Osteoblast (primary cell): ENCODE measurements around the gene MTFR1L. TPM values are rescaled to one million over a fixed set of nuclear protein-coding genes. Genes with fewer than 3 reads are reported as not detected.
"Not testable (repeated sequence)": the region's sequence is repeated elsewhere in the genome, so short reads cannot be mapped to it uniquely, and the experiment has no call there.

Experiments used
- DNase-seq: peaks from one replicate; pipeline ENCODE4 v3.0.0; 2011; ENCODE audit warnings: low spot score, mixed read lengths; ENCODE audit not compliant: insufficient read length; ENCODE audit errors: missing footprints
- H2AFZ ChIP-seq: 2 replicates; pipeline ENCODE4 v1.6.0; 2011; ENCODE audit warnings: mild to moderate bottlenecking, low read length
- H3K27ac ChIP-seq: 2 replicates; pipeline ENCODE4 v1.5.1; 2011; ENCODE audit warnings: mild to moderate bottlenecking, low read depth, low read length, moderate library complexity
- H3K27me3 ChIP-seq: 2 replicates; pipeline ENCODE4 v1.6.0; 2012; ENCODE audit warnings: mild to moderate bottlenecking, control low read depth, inconsistent platforms, low read length, moderate library complexity; ENCODE audit not compliant: insufficient read depth
- H3K36me3 ChIP-seq: 2 replicates; pipeline ENCODE4 v1.5.1; 2011; ENCODE audit warnings: mild to moderate bottlenecking, low read length, control low read depth, moderate library complexity; ENCODE audit not compliant: insufficient read depth
- H3K4me1 ChIP-seq: 2 replicates; pipeline ENCODE4 v1.5.1; 2011; ENCODE audit warnings: mild to moderate bottlenecking, low read length, control low read depth, moderate library complexity; ENCODE audit not compliant: insufficient read depth
- H3K4me2 ChIP-seq: 2 replicates; pipeline ENCODE4 v1.6.0; 2011; ENCODE audit warnings: mild to moderate bottlenecking, low read length; ENCODE audit not compliant: insufficient read depth
- H3K4me3 ChIP-seq: fragments of 200-600 bp; sonication (generic); 3 replicates; pipeline ENCODE4 v1.5.1; 2012; ENCODE audit warnings: mild to moderate bottlenecking, low read length, inconsistent platforms; ENCODE audit not compliant: insufficient read depth
- H3K79me2 ChIP-seq: 2 replicates; pipeline ENCODE4 v1.6.0; 2012; ENCODE audit warnings: mild to moderate bottlenecking, low read length, control low read depth, inconsistent platforms; ENCODE audit not compliant: insufficient read depth
- H3K9me3 ChIP-seq: 2 replicates; pipeline ENCODE4 v1.5.1; 2011; ENCODE audit warnings: low read depth, low read length, control low read depth
- H4K20me1 ChIP-seq: 2 replicates; pipeline ENCODE4 v1.6.0; 2012; ENCODE audit warnings: mild to moderate bottlenecking, low read length, control low read depth; ENCODE audit not compliant: insufficient read depth
- total RNA-seq: library from RNA; depleted of rRNA; stranded (reverse); fragments of >200 nt; gene quantifications from 2 replicates; pipeline ENCODE4 v1.2.3, GENCODE V29; 2012
- TF ChIP-seq, protein P1 (sequence below): IDR thresholded peaks from 2 replicates; pipeline ENCODE4 v1.5.1; 2011; ENCODE audit warnings: mild to moderate bottlenecking, low read depth, low read length, moderate library complexity; ENCODE audit errors: extremely low read depth

Gene MTFR1L
- total RNA-seq, 1 donor = 47.4 TPM

- Histone ChIP-seq H3K79me2 (no peaks in the 10 kb centered on the region), H3K4me1 (no peaks in the 10 kb centered on the region), H4K20me1 (peaks cover 2% of the 10 kb centered on the region), H3K36me3 (peaks cover 29% of the 10 kb centered on the region), H3K27ac (no peak overlapping the region), H2AFZ (no peak overlapping the region), H3K4me3 (no peak overlapping the region), H3K27me3 (no peaks in the 10 kb centered on the region), H3K9me3 (no peaks in the 10 kb centered on the region), H3K4me2 (no peak overlapping the region)
- TF ChIP-seq, protein P1, sequence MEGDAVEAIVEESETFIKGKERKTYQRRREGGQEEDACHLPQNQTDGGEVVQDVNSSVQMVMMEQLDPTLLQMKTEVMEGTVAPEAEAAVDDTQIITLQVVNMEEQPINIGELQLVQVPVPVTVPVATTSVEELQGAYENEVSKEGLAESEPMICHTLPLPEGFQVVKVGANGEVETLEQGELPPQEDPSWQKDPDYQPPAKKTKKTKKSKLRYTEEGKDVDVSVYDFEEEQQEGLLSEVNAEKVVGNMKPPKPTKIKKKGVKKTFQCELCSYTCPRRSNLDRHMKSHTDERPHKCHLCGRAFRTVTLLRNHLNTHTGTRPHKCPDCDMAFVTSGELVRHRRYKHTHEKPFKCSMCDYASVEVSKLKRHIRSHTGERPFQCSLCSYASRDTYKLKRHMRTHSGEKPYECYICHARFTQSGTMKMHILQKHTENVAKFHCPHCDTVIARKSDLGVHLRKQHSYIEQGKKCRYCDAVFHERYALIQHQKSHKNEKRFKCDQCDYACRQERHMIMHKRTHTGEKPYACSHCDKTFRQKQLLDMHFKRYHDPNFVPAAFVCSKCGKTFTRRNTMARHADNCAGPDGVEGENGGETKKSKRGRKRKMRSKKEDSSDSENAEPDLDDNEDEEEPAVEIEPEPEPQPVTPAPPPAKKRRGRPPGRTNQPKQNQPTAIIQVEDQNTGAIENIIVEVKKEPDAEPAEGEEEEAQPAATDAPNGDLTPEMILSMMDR = no peak
- DNase-seq = no peak
Observed at GRCh38 chr1:25836695-25837094, 16.9 kb downstream of the MTFR1L start.

DNA sequence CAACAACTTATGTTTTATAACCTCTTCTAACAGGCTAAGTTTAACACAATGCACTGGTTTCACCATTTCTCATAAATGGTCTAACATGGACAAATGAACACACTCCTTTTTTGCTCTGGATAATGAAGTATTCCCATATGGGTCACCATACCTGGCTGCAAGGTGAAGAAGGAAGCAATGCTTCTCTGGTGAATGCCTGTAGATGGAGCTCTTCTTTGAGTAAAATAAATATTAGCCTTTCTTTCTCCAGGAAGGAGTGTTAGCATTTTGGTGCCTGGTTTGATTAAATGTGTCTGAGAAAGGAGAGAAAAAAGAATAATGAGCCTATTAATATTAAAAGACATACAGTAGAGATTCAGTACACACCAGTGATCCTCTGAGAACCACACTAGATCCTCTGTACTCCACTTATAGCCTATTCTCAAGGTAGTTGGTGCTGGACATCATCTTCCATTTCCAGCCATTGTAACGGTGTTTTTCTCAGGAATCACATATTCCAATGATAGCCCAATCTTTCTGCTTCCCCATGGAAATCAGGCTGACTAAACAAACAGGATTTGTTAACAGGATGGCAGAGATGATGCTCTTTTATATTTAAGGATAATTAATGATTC, 17.6 kb downstream of the MTFR1L start:
- H3K36me3 ChIP-seq = peaks cover 22% of the 10 kb centered on the region
- H4K20me1 ChIP-seq = peaks cover 2% of the 10 kb centered on the region
- DNase-seq = peak; percentile 70

DNA sequence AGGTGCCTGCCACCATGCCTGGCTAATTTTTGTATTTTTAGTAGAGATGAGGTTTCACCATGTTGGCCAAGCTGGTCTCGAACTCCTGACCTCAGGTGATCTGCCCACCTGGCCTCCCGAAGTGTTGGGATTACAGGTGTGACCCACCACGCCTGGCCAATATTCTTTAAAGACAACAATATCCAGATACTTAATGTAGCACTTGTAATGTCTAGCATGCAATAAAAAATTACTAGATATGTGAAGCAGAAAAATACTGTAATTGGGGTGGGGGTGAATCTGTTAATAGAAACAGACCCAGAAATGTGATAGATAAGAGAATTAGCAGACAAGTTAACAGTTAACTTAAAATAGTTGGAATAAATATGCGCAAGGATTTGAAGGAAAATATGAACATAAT, 20.1 kb downstream of the MTFR1L start:
- H4K20me1 ChIP-seq, DNase-seq, H3K79me2 ChIP-seq: not testable (repeated sequence)

More for the DNA sequence above, 17.6 kb downstream of the MTFR1L start:
- H3K9me3 ChIP-seq = no peaks in the 10 kb centered on the region
- TF ChIP-seq, protein P1 = peak; percentile 43
- H3K27ac ChIP-seq = no peak overlapping the region
- no peaks in the 10 kb centered on the region for H3K27me3 ChIP-seq
- no peak overlapping the region for H2AFZ ChIP-seq
- H3K4me2 ChIP-seq = no peak overlapping the region
- H3K4me3 ChIP-seq = no peak overlapping the region
- no peaks in the 10 kb centered on the region for H3K4me1 ChIP-seq
- H3K79me2 ChIP-seq = no peaks in the 10 kb centered on the region

DNA sequence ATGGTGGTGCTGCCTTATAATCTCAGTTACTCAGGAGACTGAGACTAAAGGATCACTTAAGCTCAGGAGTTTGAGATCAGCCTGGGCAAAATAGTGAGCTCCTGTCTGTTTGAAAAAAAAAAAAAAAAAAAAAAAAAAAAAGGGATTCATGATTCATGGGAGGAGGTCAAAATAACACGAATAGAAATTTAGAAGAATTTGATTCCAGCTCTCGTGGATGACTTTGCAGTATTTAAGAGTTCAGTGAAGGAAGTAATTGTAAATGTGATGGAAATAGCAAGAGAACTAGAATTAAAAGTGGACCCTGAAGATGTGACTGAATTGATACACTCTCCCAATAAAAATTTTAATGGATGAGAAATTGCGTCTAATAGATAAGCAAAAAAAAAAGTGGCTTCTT, 23.7 kb downstream of the MTFR1L start:
- H3K4me1 ChIP-seq = no peaks in the 10 kb centered on the region
- H3K27ac ChIP-seq = no peak overlapping the region
- DNase-seq = no peak
- no peak overlapping the region for H3K4me3 ChIP-seq
- no peaks in the 10 kb centered on the region for H3K9me3 ChIP-seq
- TF ChIP-seq, protein P1 = no peak
- no peak overlapping the region for H3K4me2 ChIP-seq
- no peaks in the 10 kb centered on the region for H3K36me3 ChIP-seq
- H4K20me1 ChIP-seq = no peaks in the 10 kb centered on the region
- no peaks in the 10 kb centered on the region for H3K27me3 ChIP-seq
- no peak overlapping the region for H2AFZ ChIP-seq
- no peaks in the 10 kb centered on the region for H3K79me2 ChIP-seq

More for the DNA sequence above, 20.1 kb downstream of the MTFR1L start:
- H3K27me3 ChIP-seq, H3K36me3 ChIP-seq, H3K9me3 ChIP-seq, H3K4me1 ChIP-seq, H3K4me2 ChIP-seq, H3K27ac ChIP-seq, H2AFZ ChIP-seq, H3K4me3 ChIP-seq: not testable (repeated sequence)
